ENCODE measurements around the gene KCNMB2. TPM values are rescaled to one million over a fixed set of nuclear protein-coding genes. Genes with fewer than 3 reads are reported as not detected.

Gene KCNMB2
- total RNA-seq, 1 donor from 2014 or later = 3.4 TPM

- DNase-seq = no peak
These were observed 110.1 kb downstream of the KCNMB2 start for GRCh38 chr3:178646186-178646862.

GRCh38 chr3:178655488-178655887 is 119.3 kb downstream of the KCNMB2 start:
- no peak for DNase-seq

GRCh38 chr3:178658694-178659325 is 122.6 kb downstream of the KCNMB2 start:
- DNase-seq = no peak

- DNase-seq = peak; percentile 9
These were observed 127.1 kb downstream of the KCNMB2 start for GRCh38 chr3:178663201-178663934.

- no peak for DNase-seq
These were observed 129.5 kb downstream of the KCNMB2 start for GRCh38 chr3:178665747-178666146.

GRCh38 chr3:178669022-178669601 is 132.9 kb downstream of the KCNMB2 start:
- DNase-seq = no peak

GRCh38 chr3:178669758-178670157 is 133.5 kb downstream of the KCNMB2 start:
- DNase-seq = no peak

- no peak for DNase-seq
These were observed 135.1 kb downstream of the KCNMB2 start for GRCh38 chr3:178671377-178671776.

GRCh38 chr3:178671791-178672190 is 135.6 kb downstream of the KCNMB2 start:
- DNase-seq = no peak

- no peak for DNase-seq
These were observed 136.0 kb downstream of the KCNMB2 start for GRCh38 chr3:178672275-178672674.

- no peak for DNase-seq
These were observed 137.3 kb downstream of the KCNMB2 start for GRCh38 chr3:178673529-178673928.

GRCh38 chr3:178676077-178676476 is 139.8 kb downstream of the KCNMB2 start:
- DNase-seq = no peak

- DNase-seq = no peak
These were observed 140.9 kb downstream of the KCNMB2 start for GRCh38 chr3:178676942-178677790.

- DNase-seq = no peak
These were observed 141.7 kb downstream of the KCNMB2 start for GRCh38 chr3:178677961-178678360.

GRCh38 chr3:178680037-178680436 is 143.8 kb downstream of the KCNMB2 start:
- DNase-seq = no peak

GRCh38 chr3:178680489-178680888 is 144.3 kb downstream of the KCNMB2 start:
- DNase-seq = no peak

- DNase-seq = no peak
These were observed 148.8 kb downstream of the KCNMB2 start for GRCh38 chr3:178684881-178685590.

GRCh38 chr3:178685591-178685906 is 149.3 kb downstream of the KCNMB2 start:
- DNase-seq = no peak

- no peak for DNase-seq
These were observed 150.6 kb downstream of the KCNMB2 start for GRCh38 chr3:178686826-178687225.

- DNase-seq = no peak
These were observed 154.3 kb downstream of the KCNMB2 start for GRCh38 chr3:178690571-178690970.

GRCh38 chr3:178699364-178699763 is 163.1 kb downstream of the KCNMB2 start:
- no peak for DNase-seq

- DNase-seq = no peak
These were observed 163.6 kb downstream of the KCNMB2 start for GRCh38 chr3:178699810-178700209.

All from skin of body (tissue), 2 donors.